Subcutaneous abdominal adipose tissue (tissue), 5 donors: ENCODE measurements around the gene CCNG2.

Source experiments
- H3K27ac ChIP-seq: one replicate; pipeline ENCODE4 v1.7.0; 2013; ENCODE audit warnings: low read depth, mild to moderate bottlenecking, inconsistent platforms, low read length, moderate library complexity
- H3K27me3 ChIP-seq, 5 donors: one replicate each; pipeline ENCODE4 v1.7.0; 2013; ENCODE audit warnings: low read length in 5 of 5, inconsistent platforms in 1 of 5; ENCODE audit not compliant: control insufficient read depth in 5 of 5, insufficient read depth in 4 of 5
- H3K36me3 ChIP-seq, 5 donors: one replicate each; pipeline ENCODE4 v1.7.0; 2013; ENCODE audit warnings: low read length in 5 of 5; ENCODE audit not compliant: control insufficient read depth in 5 of 5, insufficient read depth in 5 of 5
- H3K4me1 ChIP-seq, 5 donors: one replicate each; pipeline ENCODE4 v1.7.0; 2013; ENCODE audit warnings: low read length in 5 of 5, mild to moderate bottlenecking in 3 of 5, moderate library complexity in 1 of 5; ENCODE audit not compliant: control insufficient read depth in 5 of 5, insufficient read depth in 5 of 5
- H3K4me3 ChIP-seq, 5 donors: one replicate each; pipeline ENCODE4 v1.7.0; 2013; ENCODE audit warnings: low read length in 5 of 5, low read depth in 1 of 5
- H3K9ac ChIP-seq, 5 donors: one replicate each; pipeline ENCODE4 v1.7.0; 2013; ENCODE audit warnings: low read length in 5 of 5, mild to moderate bottlenecking in 4 of 5, moderate library complexity in 3 of 5
- H3K9me3 ChIP-seq, 5 donors: one replicate each; pipeline ENCODE4 v1.7.0; 2013; ENCODE audit warnings: low read length in 5 of 5; ENCODE audit not compliant: control insufficient read depth in 5 of 5
- donor health status: healthy.
- donor health status: healthy.
- donor health status: healthy.
- donor health status: healthy.
- donor health status: healthy.

Gene CCNG2

DNA sequence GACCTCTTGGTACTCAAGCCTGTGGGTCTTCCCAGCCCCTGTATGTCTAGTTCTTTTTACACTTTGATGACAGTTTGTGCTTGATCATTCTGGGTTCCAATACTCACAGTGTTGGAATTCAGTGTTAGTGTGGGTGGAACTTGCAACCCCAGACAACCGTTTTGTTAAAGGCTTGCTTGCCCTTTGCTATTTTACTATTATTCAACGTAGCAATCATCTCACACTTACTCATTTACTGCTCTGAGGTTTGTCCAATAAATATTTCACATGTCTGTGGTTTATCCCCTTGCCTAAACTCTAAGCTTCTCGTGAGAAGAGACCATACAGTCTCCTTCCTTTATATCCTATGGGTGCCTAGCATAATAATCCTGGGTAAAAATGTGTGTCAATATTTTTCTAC is 15.3 kb downstream of the CCNG2 start:
- Histone ChIP-seq H3K4me3 (no peak overlapping the region), H3K9ac (no peak overlapping the region), H3K27ac (no peak overlapping the region), H3K9me3 (no peaks in the 10 kb centered on the region), H3K36me3 (peaks cover 20 to 35% (median 29%) of the 10 kb centered on the region in 5 donors), H3K27me3 (peaks cover 0 to 2% (median 0%) of the 10 kb centered on the region in 5 donors), H3K4me1 (no peaks in the 10 kb centered on the region)

DNA sequence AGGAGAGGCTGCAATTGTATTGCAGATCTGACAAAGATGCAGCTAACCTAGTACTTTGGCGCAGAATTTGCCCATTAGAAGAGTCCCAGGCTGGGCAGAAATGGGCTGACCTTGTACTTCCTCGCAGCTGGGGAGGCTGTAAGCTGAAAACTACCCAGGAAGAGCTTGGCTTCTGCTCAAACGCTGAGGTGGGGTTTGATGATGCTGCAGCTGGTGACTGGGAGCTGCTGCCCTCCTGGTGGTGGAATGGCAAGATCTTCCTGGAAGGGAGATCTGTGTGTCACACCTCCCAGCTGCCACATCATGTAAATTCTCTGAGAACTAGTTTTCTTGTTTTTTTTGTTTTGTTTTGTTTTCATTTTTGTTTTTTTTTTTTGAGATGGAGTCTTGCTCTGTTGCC is 17.4 kb downstream of the CCNG2 start:
- Histone ChIP-seq H3K9me3 (no peaks in the 10 kb centered on the region), H3K4me1 (peaks cover 0 to under 1% (median 0%) of the 10 kb centered on the region in 5 donors), H3K9ac (no peak overlapping the region), H3K27me3 (peaks cover 0 to 2% (median 0%) of the 10 kb centered on the region in 5 donors), H3K4me3 (no peak overlapping the region), H3K27ac (no peak overlapping the region), H3K36me3 (peaks cover 4 to 14% (median 12%) of the 10 kb centered on the region in 5 donors)

DNA sequence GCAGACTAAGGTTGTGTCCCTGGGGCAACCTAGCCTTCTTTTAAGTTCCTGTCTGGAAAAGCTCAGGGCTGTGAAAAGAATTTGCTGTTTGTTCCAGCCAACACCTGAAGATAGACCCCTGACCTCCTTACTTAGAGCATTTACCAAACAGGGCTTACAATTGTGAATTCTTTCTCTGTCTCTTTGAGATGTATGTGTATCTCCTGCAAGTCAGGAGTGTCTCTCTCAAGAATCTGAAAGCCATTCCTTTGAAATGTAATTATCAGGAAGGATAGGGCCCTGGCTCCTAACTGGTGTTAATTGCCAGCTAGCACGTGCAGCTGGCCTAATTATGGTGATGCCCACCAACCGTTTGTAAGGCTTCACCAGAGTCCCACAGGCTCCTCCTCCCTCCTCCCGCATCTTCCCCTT is 18.2 kb downstream of the CCNG2 start:
- H3K9me3 ChIP-seq, result no peaks in the 10 kb centered on the region
- H3K4me1 ChIP-seq, result peaks cover 0 to 4% (median 0%) of the 10 kb centered on the region in 5 donors
- H3K27me3 ChIP-seq, result peaks cover 0 to 2% (median 0%) of the 10 kb centered on the region in 5 donors
- no peak overlapping the region for H3K4me3 ChIP-seq
- H3K27ac ChIP-seq, result no peak overlapping the region
- H3K36me3 ChIP-seq, result peaks cover 0 to 8% (median 5%) of the 10 kb centered on the region in 5 donors
- H3K9ac ChIP-seq, result no peak overlapping the region

DNA sequence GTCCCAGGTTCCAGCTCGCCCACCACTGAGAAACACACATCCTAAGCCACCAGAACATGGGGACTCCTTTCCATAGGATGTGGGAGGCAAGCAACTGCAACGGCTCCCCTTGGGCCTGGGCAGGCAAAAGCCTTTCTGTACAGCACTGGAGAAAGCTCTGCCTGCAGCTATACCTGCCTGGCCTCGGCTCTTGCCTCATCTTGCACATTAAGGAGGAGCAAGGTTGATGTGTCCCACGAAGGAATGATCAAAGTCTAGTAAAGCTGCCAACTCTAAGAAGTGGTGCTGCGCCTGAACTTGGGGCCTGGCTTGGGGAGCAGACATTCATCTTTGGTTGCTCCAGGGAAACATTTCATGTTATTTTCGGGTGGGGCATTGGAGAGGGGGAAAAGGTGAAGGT is 19.6 kb downstream of the CCNG2 start:
- no peaks in the 10 kb centered on the region for H3K36me3 ChIP-seq
- H3K4me1 ChIP-seq, result peaks cover 0 to 4% (median 0%) of the 10 kb centered on the region in 5 donors
- H3K9me3 ChIP-seq, result no peaks in the 10 kb centered on the region
- no peak overlapping the region for H3K4me3 ChIP-seq
- no peak overlapping the region for H3K27ac ChIP-seq
- H3K9ac ChIP-seq, result no peak overlapping the region
- H3K27me3 ChIP-seq, result peaks cover 0 to 2% (median 0%) of the 10 kb centered on the region in 5 donors

DNA sequence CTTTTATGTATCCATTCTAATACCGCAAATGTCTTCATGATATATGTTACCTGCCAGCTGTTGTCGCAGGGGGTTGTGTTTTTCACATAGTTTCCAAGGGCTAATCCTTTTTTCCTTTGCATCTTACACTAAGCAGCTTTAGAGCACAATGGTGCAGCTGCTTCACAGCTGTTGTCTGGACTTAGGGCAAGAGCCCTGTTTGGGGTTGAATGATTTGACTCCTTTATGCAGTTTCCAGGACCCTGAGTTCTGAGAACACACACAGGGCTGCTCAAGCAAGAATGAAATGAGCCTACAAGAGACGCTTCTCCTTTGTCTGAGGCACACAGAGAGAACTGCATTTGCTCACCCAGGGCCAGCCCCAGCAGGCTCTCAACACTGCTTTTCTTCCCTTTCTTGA is 20.2 kb downstream of the CCNG2 start:
- Histone ChIP-seq H3K9ac (no peak overlapping the region), H3K27me3 (peaks cover 0 to 2% (median 0%) of the 10 kb centered on the region in 5 donors), H3K4me1 (peaks cover 0 to 4% (median 0%) of the 10 kb centered on the region in 5 donors), H3K4me3 (no peak overlapping the region), H3K9me3 (no peaks in the 10 kb centered on the region), H3K27ac (no peak overlapping the region), H3K36me3 (no peaks in the 10 kb centered on the region)

DNA sequence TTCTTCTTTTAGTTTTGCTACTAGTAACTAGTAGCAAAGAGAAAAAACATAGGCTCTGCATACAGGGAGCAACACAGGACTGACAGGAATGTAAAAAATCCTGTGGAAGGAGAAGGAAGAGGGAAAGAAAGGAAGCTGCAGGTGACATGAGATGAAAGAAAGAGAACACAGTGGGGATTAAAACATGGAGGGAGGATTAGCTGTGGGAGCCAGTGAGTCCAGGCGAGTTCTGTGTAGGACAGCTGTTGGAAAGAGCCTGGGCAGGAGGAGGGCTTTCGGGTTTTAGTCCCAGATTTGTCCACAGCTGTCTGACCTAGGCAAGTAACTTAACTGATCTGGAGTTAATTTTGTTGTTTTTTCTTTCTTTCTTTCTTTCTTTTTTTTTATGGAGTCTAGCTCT is 21.6 kb downstream of the CCNG2 start:
- H3K9ac ChIP-seq, result no peak overlapping the region
- H3K27me3 ChIP-seq, result peaks cover 0 to 2% (median 0%) of the 10 kb centered on the region in 5 donors
- H3K4me3 ChIP-seq, result no peak overlapping the region
- H3K27ac ChIP-seq, result no peak overlapping the region
- H3K4me1 ChIP-seq, result peaks cover 0 to 6% (median 2%) of the 10 kb centered on the region in 5 donors
- no peaks in the 10 kb centered on the region for H3K36me3 ChIP-seq
- no peaks in the 10 kb centered on the region for H3K9me3 ChIP-seq

DNA sequence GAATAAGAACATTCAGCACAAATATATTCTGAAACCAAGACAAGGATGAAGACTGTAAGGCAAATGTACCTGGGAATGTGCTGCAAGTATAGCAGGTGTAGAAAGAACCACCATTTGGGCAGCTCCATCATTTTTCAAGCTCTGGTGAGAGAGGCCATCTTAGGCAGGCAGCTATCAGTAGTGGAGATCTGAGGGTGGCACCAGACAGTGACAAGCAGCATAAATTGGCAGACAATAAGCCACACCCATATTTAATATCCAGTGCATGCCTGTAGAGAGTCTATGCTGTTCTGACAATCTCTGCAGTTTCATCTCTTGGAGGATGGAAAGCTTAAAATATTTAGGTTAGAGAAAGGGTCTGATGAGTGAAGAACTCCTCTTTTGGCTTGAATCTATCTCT is 22.5 kb downstream of the CCNG2 start:
- no peak overlapping the region for H3K9ac ChIP-seq
- no peaks in the 10 kb centered on the region for H3K36me3 ChIP-seq
- H3K27ac ChIP-seq, result no peak overlapping the region
- peaks cover 0 to 12% (median 4%) of the 10 kb centered on the region in 5 donors for H3K4me1 ChIP-seq
- H3K9me3 ChIP-seq, result no peaks in the 10 kb centered on the region
- H3K27me3 ChIP-seq, result peaks cover 0 to 2% (median 0%) of the 10 kb centered on the region in 5 donors
- H3K4me3 ChIP-seq, result no peak overlapping the region

DNA sequence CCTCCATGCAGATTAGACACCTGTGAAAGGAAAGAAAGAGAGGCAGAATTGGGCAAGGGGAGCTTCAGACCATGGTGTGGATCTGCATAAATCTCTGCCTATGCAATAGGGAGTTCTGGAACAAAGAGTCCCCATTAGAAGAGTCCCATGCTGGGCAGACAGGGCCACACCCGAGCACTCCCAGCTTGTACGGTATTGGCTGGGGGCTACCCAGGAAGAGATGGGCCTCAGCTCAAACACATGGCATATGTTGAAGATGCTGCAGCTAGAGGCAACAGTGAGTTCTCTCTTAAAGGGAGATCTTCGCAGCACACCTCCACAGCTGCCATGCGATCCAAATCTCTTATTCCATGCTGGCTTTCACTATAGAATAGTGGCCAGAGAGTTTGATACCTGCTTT is 24.7 kb downstream of the CCNG2 start:
- Histone ChIP-seq H3K9ac (no peak overlapping the region), H3K4me3 (no peak overlapping the region), H3K36me3 (no peaks in the 10 kb centered on the region), H3K4me1 (peaks cover 0 to 12% (median 4%) of the 10 kb centered on the region in 5 donors), H3K27me3 (peaks cover 0 to under 1% (median 0%) of the 10 kb centered on the region in 5 donors), H3K9me3 (no peaks in the 10 kb centered on the region), H3K27ac (no peak overlapping the region)

DNA sequence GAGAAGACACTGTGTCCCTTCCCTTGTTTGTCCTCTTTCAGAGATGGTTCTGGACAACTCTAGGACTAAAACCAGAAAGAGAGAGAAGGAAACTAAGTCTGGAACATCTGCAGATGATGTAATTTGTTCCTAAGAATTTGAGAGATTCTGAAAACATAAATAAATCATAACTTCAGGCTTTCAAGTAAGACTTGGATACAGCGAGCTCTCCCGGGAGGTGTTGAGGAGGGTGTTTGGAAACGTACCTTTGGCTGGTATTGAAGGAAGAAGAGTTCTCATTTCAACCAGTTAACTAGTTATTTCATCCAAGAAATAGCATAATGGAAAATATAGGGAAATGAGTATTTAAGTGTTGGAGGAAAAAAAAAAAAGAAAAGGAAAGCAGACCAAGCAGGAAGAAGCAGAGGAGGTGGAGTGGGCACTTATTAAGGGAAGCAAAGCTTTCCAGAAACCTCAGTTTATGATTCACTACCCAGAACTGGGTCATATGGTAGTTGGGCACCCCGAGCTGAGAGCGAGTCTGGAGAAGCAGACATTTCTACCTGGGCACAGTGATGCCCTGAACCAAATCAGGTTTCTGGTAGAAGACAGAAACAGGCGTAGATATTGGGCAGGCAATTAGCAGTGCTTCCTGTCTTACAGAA is 26.9 kb downstream of the CCNG2 start:
- H3K27ac ChIP-seq, result no peak overlapping the region
- H3K36me3 ChIP-seq, result no peaks in the 10 kb centered on the region
- H3K4me1 ChIP-seq, result peaks cover 0 to 12% (median 4%) of the 10 kb centered on the region in 5 donors
- no peak overlapping the region for H3K9ac ChIP-seq
- H3K27me3 ChIP-seq, result no peaks in the 10 kb centered on the region
- no peaks in the 10 kb centered on the region for H3K9me3 ChIP-seq
- no peak overlapping the region for H3K4me3 ChIP-seq

DNA sequence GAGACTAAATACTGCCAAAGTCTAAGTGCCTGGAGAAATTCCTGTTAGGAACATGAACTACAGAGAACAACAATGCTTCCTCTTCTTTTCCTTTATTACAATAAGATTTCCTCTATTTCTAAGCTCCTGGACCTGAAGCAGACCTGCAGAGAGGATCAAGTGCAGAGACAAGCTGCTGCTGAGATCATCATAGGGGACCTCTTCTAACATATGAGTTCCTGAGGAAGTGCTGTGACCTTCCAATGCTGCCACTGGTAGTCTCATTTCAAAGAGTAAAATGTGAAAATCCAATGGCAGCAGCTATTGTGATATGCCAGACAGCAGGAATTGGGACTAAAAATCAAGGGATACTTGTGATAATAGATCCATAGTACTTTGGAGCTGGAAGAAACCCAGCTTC is 28.0 kb downstream of the CCNG2 start:
- no peaks in the 10 kb centered on the region for H3K27me3 ChIP-seq
- peaks cover 0 to 8% (median 4%) of the 10 kb centered on the region in 5 donors for H3K4me1 ChIP-seq
- H3K4me3 ChIP-seq, result no peak overlapping the region
- no peaks in the 10 kb centered on the region for H3K9me3 ChIP-seq
- no peak overlapping the region for H3K9ac ChIP-seq
- no peak overlapping the region for H3K27ac ChIP-seq
- H3K36me3 ChIP-seq, result no peaks in the 10 kb centered on the region
